Limb (tissue), 2 donors: ENCODE measurements around the gene MIER2.
"Not testable (repeated sequence)": the region's sequence is repeated elsewhere in the genome, so short reads cannot be mapped to it uniquely, and the experiment has no call there.

Experiments
- DNase-seq, 2 donors: peaks; one replicate each; pipeline ENCODE4 v3.0.0-alpha.2; 2016; ENCODE audit errors: extremely low spot score in 2 of 2

MIER2 gene

DNA sequence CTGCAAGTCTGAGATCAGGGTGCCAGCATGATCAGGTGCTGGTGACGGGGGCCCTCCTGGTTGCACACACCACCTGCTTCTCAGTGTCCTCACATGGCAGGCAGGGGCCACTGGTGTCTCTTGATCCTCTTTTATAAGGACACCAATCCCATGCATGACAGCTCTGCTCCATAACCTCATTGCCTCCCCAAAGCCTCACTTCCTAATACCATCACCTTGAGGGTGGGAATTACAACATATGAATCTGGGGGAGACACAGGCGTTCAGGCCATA lies 15.0 kb upstream of the MIER2 start:
- no peak for DNase-seq

DNA sequence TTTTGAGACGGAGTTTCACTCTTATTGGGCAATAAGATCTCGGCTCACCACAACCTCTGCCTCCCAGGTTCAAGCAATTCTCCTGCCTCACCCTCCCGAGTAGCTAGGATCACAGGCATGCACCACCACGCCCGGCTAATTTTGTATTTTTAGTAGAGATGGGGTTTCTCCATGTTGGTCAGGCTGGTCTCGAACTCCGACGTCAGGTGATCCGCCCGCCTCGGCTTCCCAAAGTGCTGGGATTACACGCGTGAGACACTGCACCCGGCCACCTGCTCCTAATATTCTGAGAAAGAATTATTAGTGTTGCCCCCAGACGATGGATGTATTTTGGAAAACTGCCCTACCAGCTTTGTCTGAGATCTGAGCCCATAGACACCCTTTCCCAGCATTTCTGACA lies 10.9 kb upstream of the MIER2 start:
- DNase-seq = not testable (repeated sequence)

DNA sequence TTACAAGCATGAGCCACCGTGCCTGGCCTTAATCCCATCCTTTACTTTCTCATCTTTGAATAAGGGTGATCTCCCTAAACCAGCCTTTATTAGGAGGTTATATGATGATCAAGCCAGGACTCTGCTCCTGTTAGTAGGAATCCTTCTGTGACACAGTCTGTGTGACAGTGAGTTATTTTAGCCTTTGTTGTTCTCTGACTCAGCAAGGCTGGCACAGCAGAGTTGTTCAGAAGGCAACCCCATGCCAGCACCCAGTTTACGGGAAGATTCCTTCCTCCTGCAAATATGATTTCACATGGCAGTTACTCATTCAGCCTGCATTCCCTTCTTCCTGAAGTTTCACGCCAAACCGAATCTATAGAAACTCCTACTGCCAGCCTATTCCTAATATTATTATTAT lies 10.5 kb upstream of the MIER2 start:
- DNase-seq = peak in 1 of 2 donors; percentile 2

DNA sequence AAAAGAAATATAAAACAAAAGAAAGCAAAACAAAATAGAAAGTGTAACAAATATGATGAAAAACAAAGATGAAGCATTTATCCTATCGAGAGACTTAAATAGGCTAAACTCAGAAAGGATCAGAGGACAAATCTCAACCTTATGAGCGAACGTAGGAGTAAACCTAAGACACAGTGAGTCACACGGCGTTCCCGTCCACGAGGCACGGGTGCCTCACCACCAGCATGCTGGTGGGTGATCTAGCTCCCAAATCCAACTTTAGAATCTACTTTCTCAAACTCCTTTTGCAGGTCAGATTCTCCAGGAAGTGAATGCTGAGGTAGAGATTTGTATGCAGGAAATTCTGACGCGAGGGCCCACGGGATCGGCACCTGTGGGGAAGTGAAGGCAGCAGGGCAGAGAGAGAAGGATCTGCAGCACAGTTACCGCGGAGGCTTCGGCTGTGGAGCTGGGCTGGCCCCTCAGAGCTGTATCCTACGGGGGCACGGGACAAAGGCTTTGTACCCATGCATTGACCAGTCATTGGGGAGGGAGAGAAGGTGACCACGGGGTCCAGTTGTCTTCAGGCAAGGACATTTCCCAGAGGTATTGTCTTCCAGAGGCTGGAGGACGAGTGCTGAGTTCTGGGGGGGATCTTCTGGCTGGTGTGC lies 7.5 kb upstream of the MIER2 start:
- DNase-seq = no peak

DNA sequence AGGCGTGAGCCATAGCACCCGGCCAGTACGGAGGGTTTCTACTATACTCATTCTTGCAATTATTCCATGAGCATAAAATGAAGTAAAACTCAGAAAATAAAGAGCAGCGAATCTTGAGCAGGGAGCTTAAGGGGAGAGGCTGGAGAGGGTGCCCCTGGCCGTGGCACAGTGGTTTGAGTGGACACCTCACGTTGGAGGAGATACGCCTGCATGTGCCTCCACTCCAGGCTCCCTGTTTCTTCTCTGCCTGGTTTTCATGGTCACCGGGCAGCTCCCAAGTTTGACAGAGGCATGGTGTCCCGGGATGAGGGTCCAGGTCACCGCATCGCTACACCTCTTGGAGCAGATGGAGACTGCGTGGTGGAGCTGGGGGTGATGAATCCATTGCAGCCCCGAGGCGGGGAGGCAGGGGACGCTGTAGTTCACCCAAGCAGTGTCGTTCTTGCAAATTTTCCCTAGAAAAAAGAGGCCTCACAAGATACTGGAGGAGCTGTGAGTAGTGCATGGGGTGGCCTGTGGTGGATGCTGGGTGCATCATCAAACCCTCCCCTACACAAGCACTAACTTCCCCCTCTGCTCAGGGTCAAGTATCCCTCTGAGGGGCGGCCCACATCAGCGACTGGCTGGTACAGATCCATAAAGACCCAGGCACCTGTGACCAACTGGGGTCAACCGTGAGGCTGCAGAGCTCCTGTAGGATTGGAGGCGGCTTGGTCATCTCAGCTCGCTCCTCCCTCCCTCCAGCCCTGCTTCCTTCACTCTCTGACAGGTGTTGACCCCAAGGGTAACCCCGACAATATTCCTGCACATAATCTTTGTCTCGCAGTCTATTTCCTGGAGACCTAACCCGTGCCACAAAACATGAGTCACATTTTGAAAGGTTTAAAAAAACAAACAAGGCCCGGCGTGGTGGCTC lies 3.6 kb upstream of the MIER2 start:
- no peak for DNase-seq

DNA sequence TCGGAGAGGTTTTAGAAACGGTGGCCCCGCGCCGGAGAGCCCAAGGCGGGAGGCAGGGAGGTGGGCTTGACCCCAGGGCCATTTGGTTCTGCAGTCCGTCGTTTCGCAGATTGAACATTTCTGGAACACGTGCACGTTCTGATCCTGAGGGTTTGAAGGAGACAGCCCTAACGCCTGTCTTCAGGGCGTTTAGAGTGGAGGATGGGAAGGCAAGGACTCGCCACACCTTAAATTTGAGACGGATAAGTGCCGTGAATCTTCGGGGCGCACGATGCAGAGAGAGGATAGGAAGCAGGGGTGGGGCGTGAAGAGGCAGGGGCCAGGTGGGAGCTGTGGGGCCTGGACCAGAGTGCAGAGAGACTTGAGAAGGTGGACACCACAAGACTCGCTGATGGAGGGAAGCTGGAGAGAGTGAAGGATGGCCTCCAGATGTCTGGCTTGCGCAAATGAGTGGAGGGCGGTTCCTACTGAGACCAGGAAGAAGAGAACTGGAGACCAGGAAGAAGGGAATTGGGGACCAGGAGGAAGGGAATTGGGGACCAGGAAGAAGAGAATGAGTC lies 804 bp upstream of the MIER2 start:
- no peak for DNase-seq

DNA sequence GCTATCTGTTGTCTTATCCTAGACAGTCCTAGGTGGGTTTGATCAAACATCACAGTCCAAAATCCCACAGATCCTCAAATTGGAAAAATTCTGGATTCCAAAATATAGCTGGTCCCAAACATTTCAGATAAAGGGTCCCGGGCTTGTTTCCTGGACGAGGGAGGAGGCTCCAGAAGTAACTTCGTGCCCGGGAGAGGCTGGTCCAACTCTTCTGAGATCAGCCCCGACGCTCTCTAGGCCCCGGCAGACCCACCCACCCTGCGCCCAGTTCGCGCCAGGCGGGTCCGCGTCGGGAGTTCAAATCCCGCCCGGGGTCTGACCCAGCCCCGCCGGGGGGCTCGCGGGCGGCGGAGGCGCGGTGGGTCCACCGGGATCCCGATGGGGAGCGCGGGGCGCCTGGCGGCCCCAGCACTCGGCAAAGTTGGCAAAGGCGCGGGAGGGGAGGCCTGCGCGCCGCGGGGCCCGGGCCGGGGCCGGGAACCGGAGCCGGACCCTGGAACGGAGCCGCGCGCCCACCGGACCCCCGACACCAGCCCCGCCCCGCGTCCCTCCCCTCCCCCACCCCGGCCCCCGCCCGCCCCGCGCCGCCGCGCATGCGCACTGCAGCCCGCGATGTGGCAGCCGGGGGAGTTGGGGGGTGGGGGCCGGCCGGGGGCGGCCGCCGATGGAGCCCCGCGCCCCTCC lies 513 bp downstream of the MIER2 start:
- DNase-seq = peak in 1 of 2 donors; percentile 83

DNA sequence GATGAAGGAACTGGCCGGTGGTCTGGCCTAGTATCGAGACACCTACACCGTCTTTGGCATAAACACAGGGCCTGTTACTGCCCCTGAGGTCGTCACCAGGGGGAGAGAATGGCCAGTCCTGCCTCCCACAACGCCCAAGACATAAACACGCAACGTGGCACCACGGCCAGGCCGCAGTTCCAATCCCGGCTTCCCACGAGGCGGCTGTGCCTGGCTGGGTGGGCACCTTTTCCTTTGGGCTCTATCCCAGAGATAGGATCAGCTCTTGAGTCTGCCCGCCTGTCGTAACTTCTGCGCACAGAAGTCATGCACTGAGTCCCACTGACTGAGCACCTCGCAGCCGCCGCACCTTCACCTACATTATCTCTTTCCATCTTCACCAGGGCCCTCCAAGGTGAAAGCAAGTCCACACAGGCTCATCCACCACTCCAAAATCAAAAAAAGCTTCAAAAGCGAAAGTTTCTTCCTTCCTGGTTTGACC lies 1.1 kb downstream of the MIER2 start:
- no peak for DNase-seq

DNA sequence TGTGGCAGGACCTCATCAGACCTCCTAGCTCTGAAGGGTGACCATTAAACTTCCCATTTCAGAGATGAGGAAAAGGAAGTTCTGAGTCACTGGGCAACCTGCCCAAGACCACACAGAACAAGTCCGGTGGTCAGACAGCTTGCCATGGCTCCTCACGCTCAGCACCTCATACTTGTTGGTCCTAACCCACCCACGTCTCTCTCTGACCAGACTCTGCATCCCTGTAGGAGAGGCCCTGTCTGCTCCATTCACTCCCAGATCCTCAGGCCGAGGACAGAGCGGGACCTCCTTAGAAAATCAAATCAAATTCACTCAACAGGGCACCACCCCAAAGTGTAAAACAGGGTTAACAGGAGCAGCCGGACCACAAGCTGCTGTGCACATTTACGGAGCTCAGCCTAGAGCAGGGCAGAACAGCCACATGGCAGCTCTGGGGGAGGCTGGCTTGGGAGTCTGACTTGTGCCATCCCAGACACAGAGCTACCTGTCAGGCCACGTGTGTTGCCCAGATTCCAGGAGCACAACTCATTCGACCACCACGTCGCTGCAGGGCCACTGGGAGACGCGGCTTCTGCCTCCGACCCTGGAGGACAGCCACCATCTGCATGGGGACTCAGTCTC lies 1.7 kb downstream of the MIER2 start:
- DNase-seq = no peak

DNA sequence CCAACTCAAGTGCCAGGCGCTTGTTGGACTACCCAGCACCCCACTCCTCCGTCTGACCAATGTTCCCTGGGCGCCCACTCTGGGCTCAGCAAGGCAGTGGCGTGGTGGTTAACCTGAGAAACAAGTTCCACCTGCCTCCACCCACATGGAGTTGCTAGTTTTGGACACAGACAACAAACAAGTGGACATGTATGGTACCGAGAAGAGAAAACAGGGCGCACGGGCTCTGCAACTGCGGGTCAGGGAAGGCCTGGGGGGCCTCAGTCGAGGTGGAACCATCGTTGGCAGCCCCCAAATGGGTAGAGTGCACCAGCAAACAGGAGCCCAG lies 2.5 kb downstream of the MIER2 start:
- no peak for DNase-seq

DNA sequence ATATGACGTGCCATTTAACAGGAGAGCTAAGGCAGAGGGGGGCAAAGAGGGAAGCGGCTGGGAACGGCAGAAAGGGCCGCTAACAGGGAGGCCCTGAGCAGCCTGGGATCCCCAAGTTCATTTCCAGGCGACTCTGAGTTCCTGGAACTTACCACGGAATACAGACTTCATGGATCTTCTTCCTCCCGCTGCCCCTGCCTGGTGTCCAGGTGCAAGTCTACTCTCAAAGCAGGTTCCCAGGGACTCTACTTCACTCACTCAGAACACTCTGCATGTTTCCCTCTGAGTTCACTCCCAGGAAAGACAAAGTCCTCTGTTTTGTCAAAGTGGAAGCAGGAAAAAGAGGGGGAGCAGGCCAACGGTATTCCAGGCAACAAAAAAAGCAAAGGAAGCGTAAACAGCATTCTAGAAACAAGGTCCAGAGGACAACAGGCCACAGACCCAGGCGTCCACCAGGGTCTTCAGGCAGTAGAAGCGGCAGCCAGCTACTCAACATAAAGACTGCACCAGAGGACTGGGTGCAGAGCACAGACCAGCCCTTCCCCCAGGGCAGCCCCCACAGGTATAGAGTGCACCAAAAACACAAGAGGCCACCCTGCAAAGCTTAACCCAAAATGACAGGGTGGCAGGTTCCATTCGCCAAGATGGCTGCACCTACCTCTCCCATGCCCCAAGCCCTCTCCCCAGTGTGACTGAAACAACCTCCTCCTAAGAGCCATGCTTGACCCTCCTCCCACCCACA lies 3.0 kb downstream of the MIER2 start:
- DNase-seq = no peak

DNA sequence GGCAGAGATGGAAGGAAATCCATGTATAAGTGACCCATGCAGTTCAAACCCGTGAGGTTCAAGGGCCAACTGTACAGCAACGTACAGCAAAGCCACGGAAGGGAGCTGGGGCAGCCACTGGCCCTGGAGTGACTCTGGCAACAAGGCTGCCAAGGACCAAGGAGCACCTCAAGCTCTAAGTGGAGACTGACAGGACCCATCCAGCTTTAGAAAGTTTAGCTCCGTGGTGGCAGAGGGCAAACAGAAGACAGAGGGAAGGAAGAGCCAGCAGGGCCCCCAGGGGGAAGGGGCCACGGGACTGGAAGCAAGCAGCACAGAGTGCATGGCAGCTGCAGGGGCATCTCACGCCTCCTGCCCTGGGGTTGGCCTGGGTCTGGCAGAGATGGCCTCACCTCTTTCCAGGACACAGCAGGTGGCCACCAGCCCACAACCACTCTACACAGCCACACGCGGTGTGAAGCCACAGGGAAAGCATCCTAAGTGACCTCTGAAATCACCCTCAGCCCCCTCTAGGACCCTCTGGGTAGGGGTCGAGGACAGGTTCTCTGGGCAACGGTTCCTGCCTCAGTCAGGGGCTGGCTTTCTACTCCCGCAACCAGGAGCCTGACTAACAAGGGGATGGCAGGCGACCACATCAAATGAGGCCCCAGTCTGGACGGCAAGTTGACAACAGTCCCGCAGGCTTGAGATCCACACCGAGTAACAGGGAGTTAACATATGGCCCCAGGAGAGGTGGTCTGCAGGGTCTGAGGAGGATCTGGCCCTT lies 3.8 kb downstream of the MIER2 start:
- DNase-seq = no peak

DNA sequence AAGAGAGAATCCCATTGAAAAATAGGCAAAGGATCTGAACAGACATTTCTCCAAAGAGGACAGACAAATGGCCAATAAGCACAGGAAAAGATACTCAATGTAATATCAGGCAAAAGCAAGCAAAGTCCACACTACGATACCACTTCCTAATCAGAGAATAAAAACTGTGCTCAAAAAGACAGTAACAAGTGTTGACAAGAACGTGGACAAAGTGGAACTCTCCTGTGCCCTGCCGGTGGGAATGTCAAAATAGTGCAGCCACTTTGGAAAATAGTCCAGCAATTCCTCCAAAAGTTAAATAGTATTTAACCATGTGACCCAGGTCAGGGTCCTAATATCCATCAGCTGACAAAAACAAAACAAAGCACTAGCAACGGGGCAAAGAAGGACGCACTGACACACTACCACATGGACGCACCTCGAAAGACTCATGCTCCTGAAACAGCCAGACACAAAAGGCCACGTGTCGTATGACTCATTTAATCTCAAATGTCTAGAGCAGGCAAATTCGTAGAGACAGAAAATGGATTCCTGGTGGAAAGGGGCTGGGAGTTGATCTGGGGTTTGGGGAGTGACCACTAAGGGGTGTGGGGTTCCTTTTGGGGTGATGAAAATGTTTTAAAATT lies 5.2 kb downstream of the MIER2 start:
- DNase-seq = no peak

DNA sequence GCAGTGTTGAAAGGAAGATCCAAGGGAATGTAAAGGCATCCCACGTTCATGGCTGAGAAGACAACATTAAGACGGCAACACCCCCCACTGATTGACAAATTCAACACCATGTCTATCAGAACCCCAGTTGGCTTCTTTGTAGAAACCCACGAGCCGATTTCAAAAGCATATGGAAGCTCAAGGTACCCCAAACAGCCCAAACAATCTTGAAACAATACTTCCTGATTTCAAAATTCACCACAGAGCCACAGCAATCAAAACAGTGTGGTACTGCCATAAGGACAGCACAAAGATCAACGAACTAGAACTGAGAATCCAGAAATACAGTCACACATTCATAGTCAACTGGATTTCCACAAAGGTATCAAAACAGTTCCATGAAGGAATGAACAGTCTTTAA lies 6.2 kb downstream of the MIER2 start:
- DNase-seq = no peak

DNA sequence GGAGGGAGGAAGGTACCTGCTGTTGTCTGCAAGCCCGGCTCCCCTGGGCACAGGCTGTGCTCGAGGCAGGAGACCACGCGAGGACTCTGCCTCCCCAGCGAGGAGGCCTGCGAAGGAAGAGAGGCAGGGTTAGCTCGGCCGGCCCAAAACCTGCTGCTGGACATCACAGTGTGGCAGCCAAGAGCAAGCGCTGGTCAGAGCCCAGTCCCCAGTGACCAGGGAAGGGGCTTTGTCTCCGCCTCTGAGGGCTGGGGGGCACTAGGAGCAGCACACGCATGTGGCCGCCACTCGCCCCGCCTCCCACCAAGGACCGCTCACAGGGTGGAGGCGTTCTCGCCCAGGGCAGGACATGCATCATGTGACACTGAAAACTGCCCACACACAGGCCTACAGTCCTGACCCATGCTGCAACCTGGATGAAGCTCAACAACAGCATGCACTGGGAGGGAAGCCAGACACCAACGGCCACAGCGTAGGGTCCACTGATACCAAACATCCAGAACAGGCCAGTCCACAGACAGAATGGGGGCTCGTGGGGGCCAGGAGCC lies 8.5 kb downstream of the MIER2 start:
- DNase-seq = no peak

DNA sequence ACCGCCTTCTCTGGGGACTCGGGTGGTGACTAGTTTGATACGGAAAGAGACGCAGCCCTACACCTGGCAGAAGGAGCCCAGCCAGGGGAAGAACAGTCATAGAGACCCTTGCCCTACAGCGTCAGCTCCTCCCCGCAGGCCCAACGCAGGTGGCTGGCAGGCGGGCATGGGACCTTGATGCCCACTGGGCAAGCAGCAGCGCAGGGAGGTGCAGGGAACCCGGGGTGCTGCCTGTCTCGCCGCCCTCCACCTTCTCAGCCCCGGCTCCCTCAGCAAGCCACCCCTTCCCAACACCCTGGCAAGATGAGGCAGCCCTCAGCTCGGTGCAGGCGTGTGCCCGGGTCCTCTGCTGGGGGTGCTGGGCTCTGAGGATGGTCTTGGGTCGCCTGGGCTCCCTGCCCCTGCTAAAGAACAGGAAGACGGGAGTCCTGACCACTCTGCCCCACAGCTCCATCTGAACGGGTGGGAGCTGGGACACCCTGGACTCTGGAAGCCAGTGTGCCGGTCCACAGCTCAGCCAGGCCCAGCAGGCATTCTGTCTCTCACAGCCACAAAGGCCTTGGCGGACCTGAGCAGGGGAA lies 9.0 kb downstream of the MIER2 start:
- no peak for DNase-seq

DNA sequence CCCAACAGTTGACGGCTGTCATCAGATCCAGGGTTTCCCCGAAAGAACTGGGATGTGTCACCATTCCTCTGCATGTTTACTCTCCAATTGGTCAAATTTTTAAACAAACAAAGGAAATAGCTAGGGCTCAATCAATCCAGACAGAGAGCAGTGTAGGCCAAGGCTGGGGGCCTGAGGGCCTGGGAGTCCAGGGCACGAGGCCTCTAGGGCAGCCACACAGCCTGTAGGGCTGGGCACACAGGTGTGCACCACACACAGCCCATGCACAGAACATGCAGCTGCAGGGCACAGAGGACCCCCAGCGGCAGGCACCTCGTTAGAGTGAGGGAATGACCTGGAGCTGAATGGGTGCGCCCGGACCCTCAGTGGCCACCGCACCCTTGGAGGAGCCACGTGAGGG lies 9.5 kb downstream of the MIER2 start:
- DNase-seq = no peak

DNA sequence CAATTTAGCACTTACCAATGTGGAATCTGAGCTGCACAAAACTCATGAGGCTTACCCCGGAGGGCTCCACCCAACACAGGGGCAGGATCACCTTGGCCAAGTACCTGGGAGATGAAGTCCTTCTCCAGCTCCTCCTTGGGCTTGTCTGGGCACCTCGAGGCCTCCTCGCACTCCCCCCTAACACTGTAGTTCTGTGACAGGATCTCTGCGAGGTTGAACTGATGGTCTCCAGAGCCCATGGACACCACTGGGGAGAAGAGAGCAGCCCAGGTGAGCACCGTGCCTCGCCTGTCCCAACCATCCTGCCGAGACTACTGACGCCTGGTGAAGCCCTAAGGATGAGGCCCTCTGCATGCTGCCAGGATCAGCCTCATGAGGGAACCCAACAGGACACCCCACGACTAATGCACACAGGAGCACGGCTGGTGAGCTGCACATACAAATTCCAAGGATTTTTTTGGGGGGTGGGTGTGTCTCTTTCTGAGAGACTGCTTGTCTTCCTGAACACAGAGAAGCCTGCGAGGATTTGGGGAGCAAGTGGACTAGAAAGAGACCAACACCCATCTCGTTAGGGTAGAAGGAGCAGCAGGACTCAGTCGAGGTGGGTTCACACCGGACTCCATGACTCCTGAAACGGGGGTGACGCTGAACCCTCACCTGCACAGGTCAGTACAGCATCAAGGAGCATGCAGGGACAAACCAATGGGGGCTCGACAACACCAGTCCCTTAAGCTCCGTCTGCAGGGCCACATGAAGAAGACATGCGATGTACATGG lies 10.1 kb downstream of the MIER2 start:
- no peak for DNase-seq

DNA sequence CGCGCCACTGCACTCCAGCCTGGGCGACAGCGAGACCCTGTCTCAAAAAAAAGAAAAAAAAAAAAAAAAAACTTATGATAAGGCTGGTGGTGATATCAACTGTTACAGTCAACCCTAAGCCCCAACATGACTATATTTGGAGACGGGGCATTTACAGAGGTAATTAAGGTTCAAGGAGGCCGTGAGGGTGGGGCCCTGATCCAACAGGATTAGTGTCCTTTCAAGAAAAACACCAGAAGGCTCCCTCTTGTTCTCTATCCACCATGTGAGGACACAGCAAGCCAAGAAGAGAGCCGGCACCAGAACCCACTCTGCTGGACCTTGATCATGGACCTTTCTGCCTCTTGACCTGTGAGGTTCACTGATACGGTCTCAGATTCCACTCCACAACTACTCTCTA lies 14.1 kb downstream of the MIER2 start:
- DNase-seq = no peak
